K562 (cell line): ENCODE results near the gene PCBD2. TPM values are rescaled to one million over a fixed set of nuclear protein-coding genes. Genes with fewer than 3 reads are reported as not detected.

ENCODE experiments used
- ATAC-seq: fragments of 200-7000 bp; cut with Tn5 transposase; 3 replicates; pipeline ENCODE4 v1.9.1; 2020; ENCODE audit warnings: moderate library complexity
- BruUV-seq: library from RNA; stranded (reverse); fragments of 400-500 nt; replicated peaks from 2 replicates; lab custom pipeline; 2021; lab: Mats Ljungman, UMichigan
- CTCF ChIA-PET: fragments of 300-600 bp; formaldehyde crosslinking; extraction: SDS; loops from one replicate; lab custom pipeline; 2021; ENCODE audit warnings: low intra/inter-chr PET ratio; lab: Yijun Ruan, JAX
- POLR2A ChIA-PET: fragments of 300-600, 350-650 bp; sonication (Branson Sonifier 250); formaldehyde crosslinking; extraction: SDS; loops from one replicate; lab custom pipeline; 2021; ENCODE audit warnings: antibody characterized with exemption, inconsistent platforms; lab: Yijun Ruan, JAX
- DNase-seq, 4 experiments: peaks; one replicate each; pipeline versions ENCODE4 v3.0.0 to v3.0.0-alpha.2; 2011 to 2018; ENCODE audit warnings: low spot score in 3 of 4, mixed read lengths in 3 of 4; ENCODE audit errors: extremely low read depth in 1 of 4
- FAIRE-seq: peaks from 2 replicates; lab custom pipeline; 2011; peaks lifted over from hg19 to GRCh38; lab: Jason Lieb, UNC
- H2AFZ ChIP-seq: 2 replicates; pipeline ENCODE4 v1.6.0; 2011; ENCODE audit warnings: low read depth, low read length, control low read depth, inconsistent platforms
- H3K27ac ChIP-seq: fragments of 200-600 bp; 3 replicates; pipeline ENCODE4 v1.8.0; 2011; ENCODE audit warnings: low read depth, mild to moderate bottlenecking, control low read depth, inconsistent platforms, low read length, moderate library complexity, mixed read lengths; ENCODE audit errors: extremely low read depth
- H3K27me3 ChIP-seq, 2 experiments: fragments of 300-600 bp in 1 of 2; 2 replicates in 1 of 2; 3 replicates in 1 of 2; pipeline versions ENCODE4 v1.6.0 to v1.8.0; 2011; ENCODE audit warnings: inconsistent platforms in 2 of 2, low read length in 2 of 2, mild to moderate bottlenecking in 1 of 2, mixed read lengths in 1 of 2, moderate library complexity in 1 of 2; ENCODE audit not compliant: control insufficient read depth in 2 of 2, insufficient read depth in 2 of 2
- H3K36me3 ChIP-seq: fragments of 300-600 bp; 3 replicates; pipeline ENCODE4 v1.8.0; 2011; ENCODE audit warnings: mild to moderate bottlenecking, low read length, inconsistent platforms; ENCODE audit not compliant: control insufficient read depth, insufficient read depth
- H3K4me1 ChIP-seq, 2 experiments: fragments of 200-600 bp in 1 of 2; replicated peaks in 1 of 2; 2 replicates in 1 of 2; 3 replicates in 1 of 2; pipeline versions ENCODE4 v1.5.1 to v1.8.0; 2011; ENCODE audit warnings: inconsistent platforms in 2 of 2, low read length in 2 of 2, mild to moderate bottlenecking in 1 of 2, mixed read lengths in 1 of 2, moderate library complexity in 1 of 2; ENCODE audit not compliant: control insufficient read depth in 2 of 2, insufficient read depth in 2 of 2
- H3K4me2 ChIP-seq: 2 replicates; pipeline ENCODE4 v1.6.1; 2011; ENCODE audit warnings: low read length, control low read depth, inconsistent platforms, mixed read lengths; ENCODE audit not compliant: insufficient read depth
- H3K4me3 ChIP-seq: fragments of 200-600 bp; sonication (generic), shearing (Covaris generic); 2 replicates; pipeline ENCODE4 v1.5.1; 2016; ENCODE audit warnings: control low read depth, inconsistent platforms
- H3K79me2 ChIP-seq: fragments of 200-600 bp; 3 replicates; pipeline ENCODE4 v1.8.0; 2011; ENCODE audit warnings: low read length, inconsistent platforms; ENCODE audit not compliant: control insufficient read depth, insufficient read depth
- H3K9ac ChIP-seq, 2 experiments: 2 replicates each; pipeline versions ENCODE4 v1.6.0 to v1.6.1; 2011; ENCODE audit warnings: low read depth in 2 of 2, low read length in 2 of 2, control low read depth in 1 of 2, inconsistent platforms in 1 of 2, mild to moderate bottlenecking in 1 of 2, mixed read lengths in 1 of 2; ENCODE audit not compliant: insufficient read depth in 1 of 2
- H3K9me1 ChIP-seq: one replicate; pipeline ENCODE4 v1.6.0; 2011; ENCODE audit warnings: inconsistent platforms, mild to moderate bottlenecking, low read length, moderate library complexity; ENCODE audit not compliant: control insufficient read depth, insufficient read depth
- H3K9me3 ChIP-seq: replicated peaks from 2 replicates; pipeline ENCODE4 v1.5.1; 2011; ENCODE audit warnings: low read depth, low read length, inconsistent platforms; ENCODE audit not compliant: control insufficient read depth, insufficient read depth
- H4K20me1 ChIP-seq: replicated peaks from 2 replicates; pipeline ENCODE4 v1.6.1; 2011; ENCODE audit warnings: low read length, inconsistent platforms, mixed read lengths; ENCODE audit not compliant: control insufficient read depth, insufficient read depth
- CEBPG ChIP-seq, 3 experiments: fragments of 200-800 bp in 1 of 3; sonication (Bioruptor generic) in 1 of 3; sonication (generic) in 1 of 3; formaldehyde crosslinking in 1 of 3; IDR thresholded peaks in 2 of 3; conservative IDR thresholded peaks in 1 of 3; 2 replicates each; pipeline versions ENCODE4 v1.6.1 to v1.8.0; 2016 to 2022; ENCODE audit warnings: missing compliant biosample characterization in 2 of 3, missing genetic modification characterization in 2 of 3, mild to moderate bottlenecking in 1 of 3, missing genetic modification reagents in 1 of 3
- EWSR1 ChIP-seq: fragments of 450-650 bp; IDR thresholded peaks from 2 replicates; pipeline ENCODE4 v1.6.1; 2018; ENCODE audit warnings: borderline replicate concordance, mild to moderate bottlenecking, low read depth, moderate library complexity; ENCODE audit not compliant: partially characterized antibody
- NCOA2 ChIP-seq, 2 experiments: fragments of 450-650 bp; IDR thresholded peaks; 2 replicates each; pipeline ENCODE4 v1.6.1; 2018; ENCODE audit warnings: mild to moderate bottlenecking in 2 of 2, moderate library complexity in 1 of 2; ENCODE audit not compliant: partially characterized antibody in 2 of 2
- NR2F6 ChIP-seq: fragments of 450-650 bp; formaldehyde crosslinking; IDR thresholded peaks from 2 replicates; pipeline ENCODE4 v1.4.0; 2020; ENCODE audit warnings: mild to moderate bottlenecking
- NR3C1 ChIP-seq: sonication (generic); formaldehyde crosslinking; IDR thresholded peaks from 2 replicates; pipeline ENCODE4 v1.8.1; 2022; ENCODE audit warnings: missing genetic modification reagents
- POLR2A ChIP-seq: fragments of 450-650 bp; conservative IDR thresholded peaks from 2 replicates; pipeline ENCODE4 v1.6.1; 2016
- RBM39 ChIP-seq: fragments of 200-400 bp; formaldehyde crosslinking; optimal IDR thresholded peaks from 2 replicates; pipeline ENCODE3; 2018; ENCODE audit warnings: low read depth, low read length
- WGBS: fragments of 100-300 bp; shearing (Covaris generic); methylation state at CpG from one replicate; pipeline ENCODE4 v1.1.6; 2016; ENCODE audit warnings: low coverage, mixed read lengths; ENCODE audit not compliant: insufficient coverage; ENCODE audit errors: missing lambda C conversion rate; 5-methylcytosine and 5-hydroxymethylcytosine counted together
- in situ Hi-C: fragments of 300-500 bp; cut with MboI; formaldehyde crosslinking; loops from 4 replicates; pipeline ENCODE4 v1.15.0; 2018; ENCODE audit warnings: inconsistent platforms, mixed read lengths
- intact Hi-C: fragments of 100-400 bp; cut with micrococcal nuclease; formaldehyde crosslinking; loops from 2 replicates; pipeline ENCODE4 v1.14.2; 2022
- polyA plus RNA-seq, 8 experiments: library from polyadenylated mRNA; depleted of rRNA in 4 of 8; stranded (reverse) in 5 of 8; unstranded in 3 of 8; fragments of >200 nt; fragmentation: Nextera tagmentation in 2 of 8; fragmentation: Illumina TruSeq in 1 of 8; extraction: Ambion mirVana in 2 of 8; extraction: Trizol in 1 of 8; gene quantifications; 2 replicates each; pipeline versions ENCODE4 v1.2.1 to v1.2.3, GENCODE V29; 2011 to 2014; ENCODE audit warnings: inconsistent platforms in 1 of 8, missing spikeins in 1 of 8
- total RNA-seq, 7 experiments: library from RNA; depleted of rRNA in 6 of 7; stranded (reverse); fragments of >200 nt in 6 of 7; fragmentation: Illumina TruSeq in 2 of 7; extraction: Trizol in 2 of 7; gene quantifications; 2 replicates each; pipeline versions ENCODE4 v1.2.1 to v1.2.3, GENCODE V29; 2011 to 2021; ENCODE audit warnings: low replicate concordance in 1 of 7
- TF ChIP-seq, protein P1 (sequence below), 2 experiments: fragments of 150-350 bp in 1 of 2; IDR thresholded peaks; 2 replicates each; pipeline ENCODE4 v1.6.1; 2012 to 2016; ENCODE audit warnings: low read depth in 2 of 2, low read length in 2 of 2, mild to moderate bottlenecking in 1 of 2, moderate library complexity in 1 of 2
- TF ChIP-seq, protein P2 (sequence below): fragments of 250-450 bp; sonication (Bioruptor Pico); IDR thresholded peaks from 2 replicates; pipeline ENCODE4 v1.8.0; 2022; ENCODE audit warnings: moderate library complexity, mild to moderate bottlenecking, inconsistent platforms
- TF ChIP-seq, protein P3 (sequence below), 2 experiments: fragments of 450-650 bp; conservative IDR thresholded peaks; 2 replicates each; pipeline ENCODE4 v1.6.1; 2017; ENCODE audit warnings: mild to moderate bottlenecking in 2 of 2, moderate library complexity in 2 of 2

Gene PCBD2
- total and polyA plus RNA-seq, 9 of the 15 experiments (the other 6 are each of a cell fraction or from before 2014, with no cell fraction given) = 5.2 to 13.8 (median 7.8) TPM

DNA sequence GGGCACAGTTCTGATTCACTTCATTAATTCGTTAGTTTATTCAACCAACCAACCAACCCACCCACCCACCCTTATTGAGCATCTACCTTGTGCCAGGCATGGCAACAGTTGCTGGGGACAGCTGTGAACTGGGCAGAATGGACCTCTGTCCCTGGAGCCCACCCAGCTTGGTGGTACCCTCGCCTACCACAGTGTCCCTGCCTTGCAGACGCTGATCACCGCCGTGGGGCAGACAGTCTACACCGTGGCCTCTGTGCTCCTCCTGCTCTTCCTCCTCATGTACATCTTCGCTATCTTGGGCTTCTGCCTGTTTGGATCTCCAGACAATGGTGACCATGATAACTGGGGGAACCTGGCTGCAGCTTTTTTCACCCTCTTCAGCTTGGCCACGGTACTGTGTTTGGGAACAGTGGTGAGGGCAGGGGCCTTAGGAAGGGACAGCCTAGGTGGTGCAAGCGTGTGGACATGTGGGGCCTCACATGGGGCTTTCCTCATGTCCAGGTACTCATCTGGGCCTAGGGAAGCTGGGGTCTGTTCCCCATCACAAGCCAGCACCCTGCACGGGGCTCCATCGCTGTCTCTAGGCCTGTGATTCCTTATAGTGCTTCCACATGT lies 102.9 kb downstream of the PCBD2 start:
- FAIRE-seq = no peak

More for the DNA sequence above, 102.9 kb downstream of the PCBD2 start:
- no peak overlapping the region for H3K4me3 ChIP-seq
- no peak overlapping the region for H3K27ac ChIP-seq
- H3K79me2 ChIP-seq = no peaks in the 10 kb centered on the region
- TF ChIP-seq, protein P1, sequence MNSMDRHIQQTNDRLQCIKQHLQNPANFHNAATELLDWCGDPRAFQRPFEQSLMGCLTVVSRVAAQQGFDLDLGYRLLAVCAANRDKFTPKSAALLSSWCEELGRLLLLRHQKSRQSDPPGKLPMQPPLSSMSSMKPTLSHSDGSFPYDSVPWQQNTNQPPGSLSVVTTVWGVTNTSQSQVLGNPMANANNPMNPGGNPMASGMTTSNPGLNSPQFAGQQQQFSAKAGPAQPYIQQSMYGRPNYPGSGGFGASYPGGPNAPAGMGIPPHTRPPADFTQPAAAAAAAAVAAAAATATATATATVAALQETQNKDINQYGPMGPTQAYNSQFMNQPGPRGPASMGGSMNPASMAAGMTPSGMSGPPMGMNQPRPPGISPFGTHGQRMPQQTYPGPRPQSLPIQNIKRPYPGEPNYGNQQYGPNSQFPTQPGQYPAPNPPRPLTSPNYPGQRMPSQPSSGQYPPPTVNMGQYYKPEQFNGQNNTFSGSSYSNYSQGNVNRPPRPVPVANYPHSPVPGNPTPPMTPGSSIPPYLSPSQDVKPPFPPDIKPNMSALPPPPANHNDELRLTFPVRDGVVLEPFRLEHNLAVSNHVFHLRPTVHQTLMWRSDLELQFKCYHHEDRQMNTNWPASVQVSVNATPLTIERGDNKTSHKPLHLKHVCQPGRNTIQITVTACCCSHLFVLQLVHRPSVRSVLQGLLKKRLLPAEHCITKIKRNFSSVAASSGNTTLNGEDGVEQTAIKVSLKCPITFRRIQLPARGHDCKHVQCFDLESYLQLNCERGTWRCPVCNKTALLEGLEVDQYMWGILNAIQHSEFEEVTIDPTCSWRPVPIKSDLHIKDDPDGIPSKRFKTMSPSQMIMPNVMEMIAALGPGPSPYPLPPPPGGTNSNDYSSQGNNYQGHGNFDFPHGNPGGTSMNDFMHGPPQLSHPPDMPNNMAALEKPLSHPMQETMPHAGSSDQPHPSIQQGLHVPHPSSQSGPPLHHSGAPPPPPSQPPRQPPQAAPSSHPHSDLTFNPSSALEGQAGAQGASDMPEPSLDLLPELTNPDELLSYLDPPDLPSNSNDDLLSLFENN (IDR thresholded peaks at IDR 0.05; ENCODE audit: low read depth in 2 of 2, low read length in 2 of 2) = no peak
- TF ChIP-seq NR3C1 (CRISPR knock-in tag) (no peak), RBM39 (no peak), EWSR1 (no peak), CEBPG (CRISPR knock-in tag; IDR thresholded peaks at IDR 0.05) (no peak), CEBPG (tag; conservative IDR thresholded peaks at IDR 0.05 in 1 of 2, IDR thresholded peaks at IDR 0.05 in 1 of 2) (no peak), NCOA2 (IDR thresholded peaks at IDR 0.05; ENCODE audit: partially characterized antibody in 2 of 2) (no peak), POLR2A (no peak), NR2F6 (CRISPR knock-in tag) (no peak)
- TF ChIP-seq, protein P2, sequence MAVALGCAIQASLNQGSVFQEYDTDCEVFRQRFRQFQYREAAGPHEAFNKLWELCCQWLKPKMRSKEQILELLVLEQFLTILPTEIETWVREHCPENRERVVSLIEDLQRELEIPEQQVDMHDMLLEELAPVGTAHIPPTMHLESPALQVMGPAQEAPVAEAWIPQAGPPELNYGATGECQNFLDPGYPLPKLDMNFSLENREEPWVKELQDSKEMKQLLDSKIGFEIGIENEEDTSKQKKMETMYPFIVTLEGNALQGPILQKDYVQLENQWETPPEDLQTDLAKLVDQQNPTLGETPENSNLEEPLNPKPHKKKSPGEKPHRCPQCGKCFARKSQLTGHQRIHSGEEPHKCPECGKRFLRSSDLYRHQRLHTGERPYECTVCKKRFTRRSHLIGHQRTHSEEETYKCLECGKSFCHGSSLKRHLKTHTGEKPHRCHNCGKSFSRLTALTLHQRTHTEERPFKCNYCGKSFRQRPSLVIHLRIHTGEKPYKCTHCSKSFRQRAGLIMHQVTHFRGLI (CRISPR knock-in tag) = no peak
- TF ChIP-seq, protein P3, sequence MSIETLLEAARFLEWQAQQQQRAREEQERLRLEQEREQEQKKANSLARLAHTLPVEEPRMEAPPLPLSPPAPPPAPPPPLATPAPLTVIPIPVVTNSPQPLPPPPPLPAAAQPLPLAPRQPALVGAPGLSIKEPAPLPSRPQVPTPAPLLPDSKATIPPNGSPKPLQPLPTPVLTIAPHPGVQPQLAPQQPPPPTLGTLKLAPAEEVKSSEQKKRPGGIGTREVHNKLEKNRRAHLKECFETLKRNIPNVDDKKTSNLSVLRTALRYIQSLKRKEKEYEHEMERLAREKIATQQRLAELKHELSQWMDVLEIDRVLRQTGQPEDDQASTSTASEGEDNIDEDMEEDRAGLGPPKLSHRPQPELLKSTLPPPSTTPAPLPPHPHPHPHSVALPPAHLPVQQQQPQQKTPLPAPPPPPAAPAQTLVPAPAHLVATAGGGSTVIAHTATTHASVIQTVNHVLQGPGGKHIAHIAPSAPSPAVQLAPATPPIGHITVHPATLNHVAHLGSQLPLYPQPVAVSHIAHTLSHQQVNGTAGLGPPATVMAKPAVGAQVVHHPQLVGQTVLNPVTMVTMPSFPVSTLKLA (conservative IDR thresholded peaks at IDR 0.05) = no peak
- no peak overlapping the region for H3K9ac ChIP-seq
- no peaks in the 10 kb centered on the region; the same call in 1 of the 2 replicates for H4K20me1 ChIP-seq
- in situ Hi-C loops (no loop called here), intact Hi-C loops (no loop called here)
- H2AFZ ChIP-seq = no peak overlapping the region
- 50% methylated on average over 11 of the region's 11 CpGs for WGBS
- ChIA-PET CTCF (no interaction called here), POLR2A (no interaction called here)
- no peak for ATAC-seq
- BruUV-seq = no TSS peak
- no peak overlapping the region for H3K4me2 ChIP-seq
- no peaks in the 10 kb centered on the region for H3K36me3 ChIP-seq
- H3K27me3 ChIP-seq = no peaks in the 10 kb centered on the region
- H3K9me3 ChIP-seq = no peaks in the 10 kb centered on the region
- H3K4me1 ChIP-seq = no peaks in the 10 kb centered on the region
- H3K9me1 ChIP-seq = no peaks in the 10 kb centered on the region
- peak in 1 of 4 experiments; percentile 3 for DNase-seq
